ENCODE measurements around the gene TTLL10.

GRCh38 chr1:1243266-1243660, 69.6 kb downstream of the TTLL10 start:
- TF ChIP-seq CTCF (conservative IDR thresholded peaks at IDR 0.05; ENCODE audit: low read depth in 2 of 2) (no peak), CREB1 (CRISPR knock-in tag; IDR thresholded peaks at IDR 0.05; ENCODE audit: low read depth) (no peak), REST (IDR thresholded peaks at IDR 0.05; ENCODE audit: unreplicated experiment) (no peak)

All from GM23338 (cell line).